Endometrial microvascular endothelial cells (primary cell): Measurements from ENCODE around the gene UBA5. TPM values are rescaled to one million over a fixed set of nuclear protein-coding genes. Genes with fewer than 3 reads are reported as not detected.

Experiments
- in situ Hi-C: cut with HindIII; loops from 2 replicates; pipeline ENCODE4 v1.10.0; 2017; ENCODE audit warnings: low sequenced_read_pairs, low pct_unique_long_range_greater_than_20kb; ENCODE audit errors: inconsistent ontology term
- total RNA-seq: library from RNA; depleted of rRNA; stranded (reverse); fragments of >200 nt; gene quantifications from one replicate; pipeline ENCODE4 v1.2.3, GENCODE V29; 2015; ENCODE audit errors: inconsistent ontology term

Gene UBA5
- total RNA-seq, 1 donor from 2014 or later, result 26.1 TPM

DNA sequence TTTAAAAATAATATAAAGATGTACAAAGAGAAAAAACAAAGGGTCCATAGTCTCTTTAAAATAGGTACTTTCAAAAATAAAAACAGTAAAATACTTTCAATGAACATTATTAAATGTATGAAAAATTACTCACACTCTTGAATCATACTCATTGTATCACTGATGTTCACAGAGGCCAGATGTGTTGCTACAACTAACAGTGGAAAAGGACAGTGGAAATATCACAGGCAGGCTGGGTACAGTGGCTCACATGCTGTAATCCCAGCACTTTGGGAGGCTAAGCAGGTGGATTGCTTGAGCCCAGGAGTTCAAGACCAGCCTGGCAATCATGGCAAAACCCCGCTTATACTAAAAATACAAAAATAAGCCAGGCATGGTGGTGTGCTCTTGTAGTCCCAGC lies 35.3 kb downstream of the UBA5 start:
- in situ Hi-C loops, result no loop called here

DNA sequence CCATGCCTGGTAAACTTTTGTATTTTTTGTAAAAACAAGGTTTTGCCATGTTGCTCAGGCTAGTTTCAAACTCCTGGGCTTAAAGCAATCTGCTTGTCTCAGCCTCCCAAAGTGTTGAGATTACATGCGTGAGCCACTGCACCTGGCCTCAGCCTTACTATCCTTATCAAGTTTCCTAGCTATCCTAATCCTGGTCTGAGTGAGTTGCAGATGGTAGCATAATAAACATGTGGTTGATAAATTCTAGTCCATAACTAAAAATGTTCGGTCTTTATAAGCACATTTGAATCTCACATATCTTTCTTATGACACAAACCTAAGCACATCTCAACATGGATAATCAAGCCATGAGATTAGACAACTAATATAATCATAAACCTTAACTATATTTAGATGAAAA lies 43.6 kb downstream of the UBA5 start:
- in situ Hi-C loops, result no loop called here

DNA sequence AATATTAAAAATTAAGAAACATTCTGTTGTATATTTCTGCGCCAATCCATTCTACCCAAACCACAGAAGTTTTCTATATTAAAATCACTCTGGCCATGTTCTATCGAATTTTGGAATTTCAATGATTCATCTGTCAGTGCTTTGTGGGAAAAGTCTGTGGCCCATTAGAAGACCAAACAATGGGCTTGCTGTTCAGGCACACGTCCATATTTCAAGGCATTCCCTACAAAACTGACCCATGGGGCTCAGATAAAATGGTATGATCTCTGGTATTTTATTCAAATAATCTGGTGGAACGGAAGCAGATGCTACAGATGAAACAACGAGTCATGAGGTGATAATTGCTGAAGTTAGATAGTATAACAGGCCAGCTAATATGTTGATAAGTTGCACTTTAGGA lies 49.6 kb downstream of the UBA5 start:
- in situ Hi-C loops, result no loop called here

DNA sequence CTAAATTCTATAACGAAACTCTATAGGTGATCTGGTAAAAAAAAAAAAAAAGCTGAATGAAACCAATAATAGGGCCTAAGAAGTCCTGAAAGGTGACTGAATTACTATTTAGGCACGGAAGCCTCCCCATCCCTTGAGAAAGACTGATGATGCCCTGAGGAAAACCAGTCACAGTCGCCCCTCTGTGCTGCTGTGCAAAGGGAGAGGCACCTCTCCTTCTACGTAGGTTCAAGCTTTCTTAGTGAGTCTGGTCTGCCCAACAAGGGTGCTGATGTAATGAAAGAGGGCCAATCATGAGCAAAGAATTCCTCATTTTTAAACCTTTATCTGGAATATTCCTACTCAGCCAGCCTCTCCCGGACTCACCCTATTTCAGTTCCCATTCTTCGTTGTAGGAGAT lies 50.2 kb downstream of the UBA5 start:
- in situ Hi-C loops, result no loop called here

DNA sequence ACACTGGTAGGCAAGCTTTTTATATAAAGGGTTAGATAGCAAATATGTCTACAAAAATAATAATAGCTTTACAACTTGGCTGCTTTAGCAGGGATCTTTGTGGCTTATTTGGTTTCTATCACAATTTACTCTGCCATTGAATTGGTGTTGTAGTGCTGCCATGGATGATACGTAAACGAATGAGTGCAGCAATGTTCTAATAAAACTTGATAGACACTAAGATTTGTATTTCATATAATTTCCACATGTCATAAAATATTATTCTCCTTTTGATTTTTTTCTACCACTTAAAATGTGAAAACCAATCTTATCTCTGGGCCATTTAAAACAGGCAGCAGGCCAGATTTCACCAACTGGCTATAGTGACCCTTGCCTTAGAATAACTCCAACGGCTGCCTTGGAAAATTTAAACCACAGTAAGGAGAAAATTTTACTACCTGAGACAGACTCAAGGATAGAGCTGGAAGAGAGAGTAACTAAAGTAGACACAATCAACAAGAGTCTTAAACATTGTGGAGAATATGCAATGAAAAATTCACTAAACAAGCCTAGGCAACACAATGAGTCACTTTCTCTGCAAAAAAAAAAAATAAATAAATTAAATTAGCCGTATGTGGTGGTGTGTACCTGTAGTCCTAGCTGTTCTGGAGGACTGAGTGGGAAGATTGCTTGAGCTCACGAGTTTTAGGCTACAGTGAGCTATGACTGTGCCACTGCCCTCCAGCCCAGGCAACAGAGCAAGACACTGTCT lies 54.0 kb downstream of the UBA5 start:
- in situ Hi-C loops, result no loop called here

DNA sequence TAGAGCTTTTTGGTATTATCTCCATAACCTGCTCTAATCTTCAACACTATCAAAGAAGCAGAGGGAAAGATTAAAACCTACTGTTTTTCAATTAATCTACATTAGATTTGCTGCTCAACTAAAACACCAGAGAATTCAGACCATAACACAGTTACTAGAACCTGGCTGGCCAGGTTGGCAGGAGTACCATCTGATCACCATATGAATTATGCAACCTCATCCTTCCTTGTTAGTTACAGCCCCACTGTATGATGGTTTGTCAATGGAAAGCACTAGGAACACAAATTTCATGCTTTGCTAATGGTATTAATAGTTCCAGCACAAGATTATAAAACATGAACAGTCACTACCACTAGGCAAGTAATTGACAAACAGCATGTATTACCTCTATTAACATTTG lies 56.2 kb downstream of the UBA5 start:
- in situ Hi-C loops, result no loop called here

DNA sequence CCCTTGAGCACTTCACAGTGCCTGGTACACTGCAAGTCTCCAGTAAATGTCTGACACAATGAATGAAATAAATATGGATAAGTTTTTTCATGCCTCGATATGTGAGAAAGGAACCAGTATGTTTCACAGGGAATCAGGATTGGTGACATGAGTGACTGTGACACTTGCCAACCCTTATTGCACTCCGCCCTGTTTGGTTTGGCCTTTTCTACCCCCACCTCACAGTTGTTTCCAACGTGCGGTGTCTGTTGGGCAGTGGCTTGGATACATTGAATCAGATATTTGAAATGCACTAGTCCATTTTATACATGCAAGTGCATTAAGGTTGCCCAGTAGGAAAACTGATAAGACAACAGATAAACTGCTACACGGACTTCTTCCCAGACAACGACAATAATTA lies 60.1 kb downstream of the UBA5 start:
- in situ Hi-C loops, result no loop called here

DNA sequence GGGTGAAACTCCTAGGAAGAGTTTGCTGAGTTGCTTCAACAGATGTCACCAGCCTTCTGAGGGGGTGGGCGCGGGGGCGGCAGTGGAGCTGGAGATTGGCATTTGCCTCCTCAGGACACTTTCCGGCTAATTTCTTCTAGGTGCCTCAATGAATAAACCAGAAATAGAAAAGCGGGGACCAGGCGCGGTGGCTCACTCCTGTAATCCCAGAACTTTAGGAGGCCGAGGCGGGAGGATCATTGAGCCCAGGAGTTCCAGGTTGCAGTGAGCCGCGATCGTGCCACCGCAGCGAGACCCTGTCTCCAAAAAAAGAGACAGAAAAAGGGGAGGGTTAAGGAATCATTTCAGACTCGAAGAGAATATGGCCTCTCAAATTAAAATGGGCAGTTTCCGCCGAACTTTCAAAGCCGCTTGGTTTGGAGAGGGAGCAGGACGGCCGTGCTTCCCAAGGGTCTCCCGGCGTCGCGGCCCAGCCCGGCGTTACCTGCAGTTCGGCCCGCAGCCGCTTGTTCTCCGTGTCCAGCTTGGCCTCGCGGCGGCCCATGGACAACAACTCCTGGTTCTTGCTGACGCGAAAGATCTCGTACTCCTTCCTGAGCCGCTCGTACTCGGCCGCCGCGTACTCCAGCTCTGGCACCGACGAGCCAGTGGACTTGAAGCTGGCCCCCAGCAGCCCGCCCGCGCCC lies 61.5 kb downstream of the UBA5 start:
- in situ Hi-C loops, result no loop called here

DNA sequence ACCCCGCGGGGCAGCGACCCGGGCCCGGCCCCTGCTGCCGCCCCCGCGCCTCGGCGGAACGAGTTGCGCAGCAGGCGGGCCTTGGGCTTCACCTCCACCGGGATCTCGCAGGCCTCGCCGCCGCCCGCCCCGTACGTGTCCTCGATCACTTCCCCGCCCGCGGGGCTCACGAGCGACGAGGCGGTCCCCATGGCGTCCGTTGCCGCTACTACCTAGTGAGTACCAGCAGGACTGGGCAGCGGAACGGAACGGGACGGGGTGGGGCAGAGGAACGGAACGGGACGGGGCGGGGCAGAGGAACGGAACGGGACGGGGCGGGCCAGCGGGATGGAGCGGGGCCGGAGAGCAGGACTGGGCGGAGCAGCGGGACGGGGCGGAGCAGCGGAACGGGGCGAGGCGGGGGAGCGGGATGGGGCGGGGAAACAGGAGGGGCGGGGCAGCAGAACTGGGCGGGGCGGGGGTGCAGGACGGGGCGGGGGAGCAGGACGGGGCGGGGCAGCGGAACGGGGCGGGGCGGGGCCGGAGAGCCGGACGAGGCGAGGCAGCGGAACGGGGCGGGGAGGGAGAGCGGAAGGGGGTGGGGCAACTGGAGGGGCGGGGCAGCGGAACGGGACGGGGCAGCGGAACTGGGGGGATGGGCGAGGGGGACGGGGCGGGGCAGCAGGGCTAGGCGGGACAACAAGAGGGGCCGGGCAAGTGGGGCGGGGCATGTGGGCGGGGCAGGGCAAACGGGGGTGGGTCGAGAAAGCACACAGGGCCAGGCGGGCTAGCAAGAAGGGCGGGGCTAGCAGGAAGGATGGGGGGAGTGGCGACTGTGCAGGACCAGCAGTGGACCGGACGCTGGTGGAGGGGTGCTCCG lies 62.3 kb downstream of the UBA5 start, which contains the start of gene NPHP3:
TSS of gene NPHP3 (minus strand) at position 245 of the 859 bp plus-strand sequence. CDS start at position 191, 54 bp downstream.
- in situ Hi-C loops, result no loop called here

DNA sequence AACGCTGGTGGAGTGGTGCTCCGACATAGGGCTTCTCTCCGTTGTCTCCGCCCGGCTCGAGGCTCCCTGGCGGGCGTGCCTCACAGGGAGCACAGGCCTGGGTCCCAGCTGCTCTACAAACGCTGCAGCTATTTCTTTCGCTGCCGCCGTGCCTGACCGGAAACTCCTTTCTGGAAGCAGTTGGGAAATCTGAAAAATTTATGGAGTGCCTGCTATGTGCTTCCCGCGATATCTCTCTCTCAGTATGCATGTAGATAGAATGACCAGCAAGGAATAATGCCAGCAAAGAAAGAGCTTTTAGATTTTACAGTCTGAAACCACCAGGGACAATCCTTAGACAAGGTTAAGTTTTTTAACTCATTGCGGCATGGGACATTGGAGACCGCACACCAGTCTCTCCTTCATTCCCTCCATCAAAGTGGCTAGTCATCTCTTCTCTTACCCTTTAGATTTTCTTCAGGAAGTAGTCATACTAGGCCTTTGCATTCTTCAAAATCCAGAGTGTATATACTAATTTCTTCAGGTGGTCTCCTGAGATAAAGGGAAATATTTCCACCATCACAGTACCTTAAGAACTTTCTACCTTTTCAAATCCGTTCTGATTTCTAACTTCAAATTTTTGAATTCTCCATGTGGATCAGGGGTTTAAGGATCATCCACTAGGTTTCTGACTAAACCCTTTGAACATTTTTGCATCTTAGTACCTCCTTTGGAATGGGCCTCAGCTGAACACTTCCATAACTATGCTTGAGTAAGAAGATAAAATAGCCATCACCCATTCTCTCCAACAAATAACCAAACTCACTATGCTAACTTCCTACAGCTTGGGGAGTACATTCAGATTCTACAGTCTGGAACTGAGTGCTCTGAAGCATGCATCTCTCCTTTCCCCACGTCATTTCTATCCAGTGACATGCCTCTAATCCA lies 63.2 kb downstream of the UBA5 start:
- in situ Hi-C loops, result no loop called here

DNA sequence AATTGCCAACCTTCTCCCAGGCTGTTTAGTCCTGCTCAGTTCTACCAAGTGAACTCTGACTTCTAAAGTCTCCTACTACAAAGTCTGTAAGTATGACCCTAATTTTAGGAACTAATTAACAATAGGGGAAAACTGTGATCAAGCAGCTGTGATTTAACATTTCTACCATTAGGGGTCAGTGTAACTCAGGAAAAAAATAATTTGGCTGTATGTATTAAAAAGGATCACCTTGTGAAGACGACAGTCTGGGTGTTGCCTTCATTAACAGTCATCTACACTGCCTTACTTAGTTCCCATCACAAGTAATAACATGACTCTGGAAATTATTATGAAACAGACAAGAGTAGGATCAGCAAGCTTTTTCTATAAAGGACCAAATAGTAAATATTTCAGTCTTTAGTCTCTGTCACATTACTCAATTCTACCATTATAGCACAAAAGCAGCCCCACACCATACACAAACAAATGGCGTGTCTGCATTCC lies 66.3 kb downstream of the UBA5 start:
- in situ Hi-C loops, result no loop called here

Other genes with a start within 250 kb of the UBA5 start
- 50.1 TPM for gene DNAJC13, start 242.8 kb upstream of the UBA5 start, total RNA-seq
- 0.37 TPM for gene ACKR4, start 63.1 kb upstream of the UBA5 start, total RNA-seq
- 18.6 TPM for gene ACAD11, start 520 bp upstream of the UBA5 start, total RNA-seq
- gene NPHP3, start 62.1 kb downstream of the UBA5 start, total RNA-seq, result 29.5 TPM